Adipocyte (in vitro differentiated cells): ENCODE data around the gene CRTC2.
"Not testable (repeated sequence)": the region's sequence is repeated elsewhere in the genome, so short reads cannot be mapped to it uniquely, and the experiment has no call there.

Source experiments
- DNase-seq: peaks from one replicate; pipeline ENCODE4 v3.0.0-alpha.2; 2015; ENCODE audit warnings: low read depth
- H3K27me3 ChIP-seq: replicated peaks from 2 replicates; pipeline ENCODE4 v1.7.0; 2013; ENCODE audit warnings: mild to moderate bottlenecking, low read length, moderate library complexity; ENCODE audit not compliant: control insufficient read depth, insufficient read depth
- H3K36me3 ChIP-seq: 2 replicates; pipeline ENCODE4 v1.7.0; 2013; ENCODE audit warnings: low read length, mild to moderate bottlenecking, moderate library complexity; ENCODE audit not compliant: control insufficient read depth, insufficient read depth, severe bottlenecking
- H3K4me1 ChIP-seq: 2 replicates; pipeline ENCODE4 v1.7.0; 2013; ENCODE audit warnings: mild to moderate bottlenecking, low read length, moderate library complexity; ENCODE audit not compliant: control insufficient read depth, insufficient read depth
- H3K4me3 ChIP-seq: 2 replicates; pipeline ENCODE4 v1.7.0; 2013; ENCODE audit warnings: mild to moderate bottlenecking, low read length, moderate library complexity
- H3K9ac ChIP-seq: 2 replicates; pipeline ENCODE4 v1.7.0; 2013; ENCODE audit warnings: mild to moderate bottlenecking, low read length, moderate library complexity
- H3K9me3 ChIP-seq: 2 replicates; pipeline ENCODE4 v1.7.0; 2013; ENCODE audit warnings: mild to moderate bottlenecking, low read length, moderate library complexity; ENCODE audit not compliant: control insufficient read depth

CRTC2 gene

GRCh38 chr1:153922076-153922971 lies 36.1 kb downstream of the CRTC2 start:
- DNase-seq: peak; percentile 62
- H3K4me3 ChIP-seq: peak overlapping the region; percentile 85
- peak overlapping the region; percentile 87 for H3K9ac ChIP-seq
- no peaks in the 10 kb centered on the region for H3K9me3 ChIP-seq
- H3K4me1 ChIP-seq: peaks cover 29% of the 10 kb centered on the region
- H3K27me3 ChIP-seq: no peaks in the 10 kb centered on the region
- no peaks in the 10 kb centered on the region for H3K36me3 ChIP-seq

GRCh38 chr1:153921803-153922075 lies 36.7 kb downstream of the CRTC2 start:
- peak overlapping the region; percentile 87 for H3K9ac ChIP-seq
- H3K9me3 ChIP-seq: no peaks in the 10 kb centered on the region
- H3K27me3 ChIP-seq: no peaks in the 10 kb centered on the region
- H3K4me3 ChIP-seq: peak overlapping the region; percentile 85
- DNase-seq: peak; percentile 41
- peaks cover 29% of the 10 kb centered on the region for H3K4me1 ChIP-seq
- no peaks in the 10 kb centered on the region for H3K36me3 ChIP-seq

- Histone ChIP-seq H3K27me3 (no peaks in the 10 kb centered on the region), H3K4me1 (peaks cover 29% of the 10 kb centered on the region), H3K4me3 (peak overlapping the region; percentile 85), H3K36me3 (no peaks in the 10 kb centered on the region), H3K9me3 (no peaks in the 10 kb centered on the region), H3K9ac (peak overlapping the region; percentile 87)
- peak; percentile 9 for DNase-seq
Observed at GRCh38 chr1:153921080-153921802, 37.2 kb downstream of the CRTC2 start.

- H3K4me1 ChIP-seq: peaks cover 29% of the 10 kb centered on the region
- H3K4me3 ChIP-seq: peak overlapping the region; percentile 85
- H3K9ac ChIP-seq: peak overlapping the region; percentile 87
- H3K9me3 ChIP-seq: no peaks in the 10 kb centered on the region
- peaks cover 4% of the 10 kb centered on the region for H3K36me3 ChIP-seq
- no peaks in the 10 kb centered on the region for H3K27me3 ChIP-seq
- DNase-seq: peak; percentile 45
Observed at GRCh38 chr1:153919876-153920852, 38.2 kb downstream of the CRTC2 start.

- no peak overlapping the region for H3K9ac ChIP-seq
- H3K4me1 ChIP-seq: peaks cover 17% of the 10 kb centered on the region
- DNase-seq: no peak
- H3K4me3 ChIP-seq: no peak overlapping the region
- H3K27me3 ChIP-seq: no peaks in the 10 kb centered on the region
- no peaks in the 10 kb centered on the region for H3K9me3 ChIP-seq
- H3K36me3 ChIP-seq: peaks cover 4% of the 10 kb centered on the region
Observed at GRCh38 chr1:153916297-153916696, 42.1 kb downstream of the CRTC2 start.

GRCh38 chr1:153912349-153912748 lies 46.1 kb downstream of the CRTC2 start:
- Histone ChIP-seq H3K36me3 (peaks cover 5% of the 10 kb centered on the region), H3K9me3 (no peaks in the 10 kb centered on the region), H3K4me3 (no peak overlapping the region), H3K27me3 (no peaks in the 10 kb centered on the region), H3K9ac (no peak overlapping the region), H3K4me1 (no peaks in the 10 kb centered on the region)
- no peak for DNase-seq

- H3K9ac ChIP-seq, DNase-seq, H3K27me3 ChIP-seq, H3K4me1 ChIP-seq, H3K36me3 ChIP-seq, H3K9me3 ChIP-seq, H3K4me3 ChIP-seq: not testable (repeated sequence)
Observed at GRCh38 chr1:153910560-153910959, 47.9 kb downstream of the CRTC2 start.

GRCh38 chr1:153908071-153908470 lies 50.3 kb downstream of the CRTC2 start:
- no peaks in the 10 kb centered on the region for H3K9me3 ChIP-seq
- H3K36me3 ChIP-seq: peaks cover 5% of the 10 kb centered on the region
- H3K4me1 ChIP-seq: peaks cover 15% of the 10 kb centered on the region
- H3K9ac ChIP-seq: no peak overlapping the region
- no peak overlapping the region for H3K4me3 ChIP-seq
- no peak for DNase-seq
- no peaks in the 10 kb centered on the region for H3K27me3 ChIP-seq

GRCh38 chr1:153907134-153907533 lies 51.3 kb downstream of the CRTC2 start:
- Histone ChIP-seq H3K4me3 (no peak overlapping the region), H3K9me3 (no peaks in the 10 kb centered on the region), H3K36me3 (peaks cover 5% of the 10 kb centered on the region), H3K27me3 (no peaks in the 10 kb centered on the region), H3K4me1 (peaks cover 15% of the 10 kb centered on the region), H3K9ac (no peak overlapping the region)
- no peak for DNase-seq

- no peaks in the 10 kb centered on the region for H3K27me3 ChIP-seq
- H3K4me3 ChIP-seq: no peak overlapping the region
- peaks cover 5% of the 10 kb centered on the region for H3K36me3 ChIP-seq
- H3K4me1 ChIP-seq: peaks cover 15% of the 10 kb centered on the region
- DNase-seq: no peak
- H3K9ac ChIP-seq: no peak overlapping the region
- no peaks in the 10 kb centered on the region for H3K9me3 ChIP-seq
Observed at GRCh38 chr1:153906396-153906795, 52.0 kb downstream of the CRTC2 start.

GRCh38 chr1:153905908-153906307 lies 52.5 kb downstream of the CRTC2 start:
- not testable (repeated sequence) for H3K9me3 ChIP-seq, H3K36me3 ChIP-seq, DNase-seq, H3K9ac ChIP-seq, H3K27me3 ChIP-seq, H3K4me3 ChIP-seq
- peaks cover 15% of the 10 kb centered on the region for H3K4me1 ChIP-seq
